ENCODE measurements around the gene DPP4.

DPP4 gene

GRCh38 chr2:162071001-162071400 is 3.0 kb downstream of the DPP4 start:
- H3K27me3 ChIP-seq (ENCODE audit: insufficient read depth, low read length) = no peaks in the 10 kb centered on the region
- H2AFZ ChIP-seq (ENCODE audit: low read length, unreplicated experiment) = no peak overlapping the region
- H3K79me2 ChIP-seq (ENCODE audit: control insufficient read depth, insufficient read depth, low read length, unreplicated experiment) = peaks cover 19% of the 10 kb centered on the region
- peaks cover 50% of the 10 kb centered on the region for H3K4me1 ChIP-seq (ENCODE audit: control insufficient read depth, insufficient read depth, low read length, unreplicated experiment)
- H3K27ac ChIP-seq (ENCODE audit: low read depth, low read length) = peak overlapping the region; percentile 31; the same call in 1 of the 2 replicates
- H3K4me3 ChIP-seq (ENCODE audit: low read depth, low read length) = peak overlapping the region; percentile 14; the same call in 1 of the 2 replicates
- H3K36me3 ChIP-seq (ENCODE audit: insufficient read depth, low read length) = no peaks in the 10 kb centered on the region

DNA sequence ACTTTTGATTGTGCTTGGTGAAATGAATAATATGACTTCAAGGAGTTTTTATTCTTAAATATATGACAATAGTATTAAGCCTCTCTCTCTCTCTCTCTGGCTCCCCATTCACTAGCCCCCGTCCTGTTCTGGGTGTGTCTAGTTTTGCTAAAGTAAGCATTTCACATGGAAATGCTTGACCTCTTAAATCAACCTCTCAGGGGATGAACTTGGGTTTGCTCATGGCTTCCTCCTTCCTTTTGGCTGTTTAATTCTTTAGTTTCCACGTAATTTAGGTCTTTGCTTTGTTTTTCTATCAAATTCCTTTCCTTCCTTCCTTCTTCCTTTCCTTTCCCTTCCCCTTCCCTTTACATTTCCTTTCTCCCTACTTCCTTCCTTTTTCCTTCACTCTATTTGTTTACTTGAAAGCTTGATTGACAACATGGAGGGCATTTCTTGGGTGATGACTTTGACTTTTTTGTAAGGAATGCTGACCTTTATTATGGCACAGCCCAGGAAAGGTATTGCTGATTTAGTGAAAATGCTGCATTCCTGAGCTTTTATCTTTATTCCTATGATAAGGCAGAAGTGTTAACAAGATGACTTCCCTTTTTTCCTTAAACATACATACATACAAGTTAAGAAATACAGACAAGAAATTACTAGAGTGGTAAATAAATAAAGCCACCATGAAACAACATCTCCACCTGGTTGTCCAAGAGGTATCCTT is 3.6 kb downstream of the DPP4 start:
- H3K4me1 ChIP-seq (ENCODE audit: control insufficient read depth, insufficient read depth, low read length, unreplicated experiment) = peaks cover 43% of the 10 kb centered on the region
- peaks cover 19% of the 10 kb centered on the region for H3K79me2 ChIP-seq (ENCODE audit: control insufficient read depth, insufficient read depth, low read length, unreplicated experiment)
- peak overlapping the region; percentile 14; the same call in 1 of the 2 replicates for H3K4me3 ChIP-seq (ENCODE audit: low read depth, low read length)
- no peaks in the 10 kb centered on the region for H3K27me3 ChIP-seq (ENCODE audit: insufficient read depth, low read length)
- H2AFZ ChIP-seq (ENCODE audit: low read length, unreplicated experiment) = peak overlapping the region; percentile 60
- H3K27ac ChIP-seq (ENCODE audit: low read depth, low read length) = peak overlapping the region; percentile 31
- no peaks in the 10 kb centered on the region for H3K36me3 ChIP-seq (ENCODE audit: insufficient read depth, low read length)

- H3K4me3 ChIP-seq (ENCODE audit: low read depth, low read length) = no peak overlapping the region
- H3K36me3 ChIP-seq (ENCODE audit: insufficient read depth, low read length) = no peaks in the 10 kb centered on the region
- H3K4me1 ChIP-seq (ENCODE audit: control insufficient read depth, insufficient read depth, low read length, unreplicated experiment) = peaks cover 33% of the 10 kb centered on the region
- no peak overlapping the region for H2AFZ ChIP-seq (ENCODE audit: low read length, unreplicated experiment)
- no peaks in the 10 kb centered on the region for H3K27me3 ChIP-seq (ENCODE audit: insufficient read depth, low read length)
- H3K79me2 ChIP-seq (ENCODE audit: control insufficient read depth, insufficient read depth, low read length, unreplicated experiment) = peaks cover 22% of the 10 kb centered on the region
- no peak overlapping the region for H3K27ac ChIP-seq (ENCODE audit: low read depth, low read length)
Measured at GRCh38 chr2:162069267-162069903, 4.6 kb downstream of the DPP4 start.

GRCh38 chr2:162067596-162067995 is 6.4 kb downstream of the DPP4 start:
- H2AFZ ChIP-seq (ENCODE audit: low read length, unreplicated experiment) = no peak overlapping the region
- H3K4me3 ChIP-seq (ENCODE audit: low read depth, low read length) = no peak overlapping the region
- H3K4me1 ChIP-seq (ENCODE audit: control insufficient read depth, insufficient read depth, low read length, unreplicated experiment) = peaks cover 36% of the 10 kb centered on the region
- H3K27me3 ChIP-seq (ENCODE audit: insufficient read depth, low read length) = no peaks in the 10 kb centered on the region
- H3K79me2 ChIP-seq (ENCODE audit: control insufficient read depth, insufficient read depth, low read length, unreplicated experiment) = peaks cover 18% of the 10 kb centered on the region
- no peak overlapping the region for H3K27ac ChIP-seq (ENCODE audit: low read depth, low read length)
- no peaks in the 10 kb centered on the region for H3K36me3 ChIP-seq (ENCODE audit: insufficient read depth, low read length)

DNA sequence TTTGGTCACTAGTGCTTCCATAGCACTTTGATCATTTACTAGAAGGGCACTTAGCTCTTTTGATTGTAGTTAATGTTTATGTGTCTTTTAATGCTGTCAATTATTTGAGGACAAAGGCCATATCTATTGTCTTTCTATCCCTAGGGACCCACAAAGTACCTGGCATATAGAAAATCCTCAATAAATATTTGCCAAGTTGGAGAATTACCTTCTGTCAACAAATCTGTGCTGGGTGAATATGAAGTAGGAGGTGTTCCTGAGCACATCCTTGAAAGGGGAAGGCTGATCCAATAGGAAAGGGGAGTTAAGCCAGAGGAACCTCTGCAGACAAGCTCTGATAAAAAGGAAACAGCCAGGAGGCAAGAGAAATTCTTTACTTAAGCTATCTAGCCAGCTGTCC is 8.2 kb downstream of the DPP4 start:
- no peaks in the 10 kb centered on the region for H3K27me3 ChIP-seq (ENCODE audit: insufficient read depth, low read length)

GRCh38 chr2:162063899-162064298 is 10.1 kb downstream of the DPP4 start:
- Histone ChIP-seq H3K27ac (ENCODE audit: low read depth, low read length) (no peak overlapping the region), H2AFZ (ENCODE audit: low read length, unreplicated experiment) (no peak overlapping the region), H3K4me1 (ENCODE audit: control insufficient read depth, insufficient read depth, low read length, unreplicated experiment) (peaks cover 5% of the 10 kb centered on the region)

More for the DNA sequence above, 8.2 kb downstream of the DPP4 start:
- Histone ChIP-seq H3K36me3 (ENCODE audit: insufficient read depth, low read length) (no peaks in the 10 kb centered on the region), H3K4me1 (ENCODE audit: control insufficient read depth, insufficient read depth, low read length, unreplicated experiment) (peaks cover 21% of the 10 kb centered on the region), H3K79me2 (ENCODE audit: control insufficient read depth, insufficient read depth, low read length, unreplicated experiment) (peaks cover 15% of the 10 kb centered on the region), H3K27ac (ENCODE audit: low read depth, low read length) (no peak overlapping the region), H3K4me3 (ENCODE audit: low read depth, low read length) (no peak overlapping the region), H2AFZ (ENCODE audit: low read length, unreplicated experiment) (no peak overlapping the region)

DNA sequence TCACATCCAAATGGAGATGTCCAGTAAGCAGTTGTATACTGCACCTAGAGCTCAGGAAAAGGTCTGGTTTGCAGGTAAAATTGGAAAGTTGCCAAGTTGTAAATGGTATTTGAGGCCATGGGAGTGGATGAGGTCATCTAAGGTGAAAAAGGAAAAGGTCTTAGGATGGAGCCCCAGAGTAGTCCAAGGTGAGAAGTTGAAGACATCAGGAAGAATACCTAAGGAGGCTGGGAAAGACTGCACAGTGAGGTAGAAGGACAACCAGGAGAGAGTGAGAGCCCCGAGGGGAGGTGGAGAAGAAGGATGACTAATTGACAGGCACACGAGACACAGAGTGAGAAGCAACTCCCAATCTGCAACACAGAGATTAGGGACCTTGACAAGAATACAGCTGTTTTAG is 10.7 kb downstream of the DPP4 start:
- Histone ChIP-seq H3K27ac (ENCODE audit: low read depth, low read length) (no peak overlapping the region), H3K4me1 (ENCODE audit: control insufficient read depth, insufficient read depth, low read length, unreplicated experiment) (peaks cover 5% of the 10 kb centered on the region), H2AFZ (ENCODE audit: low read length, unreplicated experiment) (no peak overlapping the region), H3K79me2 (ENCODE audit: control insufficient read depth, insufficient read depth, low read length, unreplicated experiment) (peaks cover 9% of the 10 kb centered on the region), H3K36me3 (ENCODE audit: insufficient read depth, low read length) (peaks cover 7% of the 10 kb centered on the region; the same call in 1 of the 2 replicates), H3K4me3 (ENCODE audit: low read depth, low read length) (no peak overlapping the region), H3K27me3 (ENCODE audit: insufficient read depth, low read length) (no peaks in the 10 kb centered on the region)

More at GRCh38 chr2:162063899-162064298, 10.1 kb downstream of the DPP4 start:
- H3K79me2 ChIP-seq (ENCODE audit: control insufficient read depth, insufficient read depth, low read length, unreplicated experiment) = peaks cover 12% of the 10 kb centered on the region
- H3K4me3 ChIP-seq (ENCODE audit: low read depth, low read length) = no peak overlapping the region
- H3K36me3 ChIP-seq (ENCODE audit: insufficient read depth, low read length) = peaks cover under 1% of the 10 kb centered on the region; the same call in 1 of the 2 replicates
- H3K27me3 ChIP-seq (ENCODE audit: insufficient read depth, low read length) = no peaks in the 10 kb centered on the region

- peaks cover 5% of the 10 kb centered on the region for H3K4me1 ChIP-seq (ENCODE audit: control insufficient read depth, insufficient read depth, low read length, unreplicated experiment)
Measured at GRCh38 chr2:162062559-162062958, 11.5 kb downstream of the DPP4 start.

DNA sequence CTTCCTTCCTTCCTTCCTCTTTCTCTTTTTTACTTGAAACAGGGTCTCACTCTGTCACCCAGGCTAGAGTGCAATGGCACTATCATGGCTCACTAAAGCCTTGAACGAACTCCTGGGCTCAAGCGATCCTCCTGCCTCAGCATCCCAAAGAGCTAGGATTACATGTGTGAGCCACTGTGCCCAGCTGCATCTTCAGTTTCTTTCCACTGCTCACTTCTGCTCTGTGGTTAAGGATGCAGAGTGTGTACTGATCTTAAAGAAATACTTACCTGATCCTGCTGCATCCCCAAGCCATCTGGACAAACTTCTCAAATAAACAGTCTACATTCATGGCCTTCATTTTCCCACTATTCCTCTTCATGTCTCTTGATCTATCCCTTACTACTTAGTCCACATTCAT is 13.0 kb downstream of the DPP4 start:
- Histone ChIP-seq H3K27me3 (ENCODE audit: insufficient read depth, low read length) (no peaks in the 10 kb centered on the region), H3K4me3 (ENCODE audit: low read depth, low read length) (no peak overlapping the region), H2AFZ (ENCODE audit: low read length, unreplicated experiment) (no peak overlapping the region), H3K36me3 (ENCODE audit: insufficient read depth, low read length) (peaks cover 16% of the 10 kb centered on the region), H3K4me1 (ENCODE audit: control insufficient read depth, insufficient read depth, low read length, unreplicated experiment) (peaks cover 5% of the 10 kb centered on the region), H3K79me2 (ENCODE audit: control insufficient read depth, insufficient read depth, low read length, unreplicated experiment) (peaks cover 6% of the 10 kb centered on the region), H3K27ac (ENCODE audit: low read depth, low read length) (no peak overlapping the region)

More at GRCh38 chr2:162062559-162062958, 11.5 kb downstream of the DPP4 start:
- Histone ChIP-seq H3K27me3 (ENCODE audit: insufficient read depth, low read length) (no peaks in the 10 kb centered on the region), H3K79me2 (ENCODE audit: control insufficient read depth, insufficient read depth, low read length, unreplicated experiment) (peaks cover 6% of the 10 kb centered on the region), H3K36me3 (ENCODE audit: insufficient read depth, low read length) (peaks cover 11% of the 10 kb centered on the region; the same call in 1 of the 2 replicates), H3K4me3 (ENCODE audit: low read depth, low read length) (no peak overlapping the region), H3K27ac (ENCODE audit: low read depth, low read length) (no peak overlapping the region), H2AFZ (ENCODE audit: low read length, unreplicated experiment) (no peak overlapping the region)

GRCh38 chr2:162060532-162060931 is 13.5 kb downstream of the DPP4 start:
- Histone ChIP-seq H3K27ac (ENCODE audit: low read depth, low read length) (no peak overlapping the region), H3K79me2 (ENCODE audit: control insufficient read depth, insufficient read depth, low read length, unreplicated experiment) (peaks cover 6% of the 10 kb centered on the region), H3K4me1 (ENCODE audit: control insufficient read depth, insufficient read depth, low read length, unreplicated experiment) (peaks cover 5% of the 10 kb centered on the region), H3K4me3 (ENCODE audit: low read depth, low read length) (no peak overlapping the region), H3K36me3 (ENCODE audit: insufficient read depth, low read length) (peaks cover 16% of the 10 kb centered on the region), H2AFZ (ENCODE audit: low read length, unreplicated experiment) (no peak overlapping the region), H3K27me3 (ENCODE audit: insufficient read depth, low read length) (no peaks in the 10 kb centered on the region)
